SH-SY5Y (cell line): ENCODE measurements around the gene FGFR4.

Experiments
- GATA2 ChIP-seq: IDR thresholded peaks from 2 replicates; pipeline ENCODE4 v1.6.1; 2011; ENCODE audit warnings: mild to moderate bottlenecking, low read depth, low read length
- GATA3 ChIP-seq: IDR thresholded peaks from 2 replicates; pipeline ENCODE4 v1.6.1; 2011; ENCODE audit warnings: low read depth, mild to moderate bottlenecking, low read length, moderate library complexity

Gene FGFR4

DNA sequence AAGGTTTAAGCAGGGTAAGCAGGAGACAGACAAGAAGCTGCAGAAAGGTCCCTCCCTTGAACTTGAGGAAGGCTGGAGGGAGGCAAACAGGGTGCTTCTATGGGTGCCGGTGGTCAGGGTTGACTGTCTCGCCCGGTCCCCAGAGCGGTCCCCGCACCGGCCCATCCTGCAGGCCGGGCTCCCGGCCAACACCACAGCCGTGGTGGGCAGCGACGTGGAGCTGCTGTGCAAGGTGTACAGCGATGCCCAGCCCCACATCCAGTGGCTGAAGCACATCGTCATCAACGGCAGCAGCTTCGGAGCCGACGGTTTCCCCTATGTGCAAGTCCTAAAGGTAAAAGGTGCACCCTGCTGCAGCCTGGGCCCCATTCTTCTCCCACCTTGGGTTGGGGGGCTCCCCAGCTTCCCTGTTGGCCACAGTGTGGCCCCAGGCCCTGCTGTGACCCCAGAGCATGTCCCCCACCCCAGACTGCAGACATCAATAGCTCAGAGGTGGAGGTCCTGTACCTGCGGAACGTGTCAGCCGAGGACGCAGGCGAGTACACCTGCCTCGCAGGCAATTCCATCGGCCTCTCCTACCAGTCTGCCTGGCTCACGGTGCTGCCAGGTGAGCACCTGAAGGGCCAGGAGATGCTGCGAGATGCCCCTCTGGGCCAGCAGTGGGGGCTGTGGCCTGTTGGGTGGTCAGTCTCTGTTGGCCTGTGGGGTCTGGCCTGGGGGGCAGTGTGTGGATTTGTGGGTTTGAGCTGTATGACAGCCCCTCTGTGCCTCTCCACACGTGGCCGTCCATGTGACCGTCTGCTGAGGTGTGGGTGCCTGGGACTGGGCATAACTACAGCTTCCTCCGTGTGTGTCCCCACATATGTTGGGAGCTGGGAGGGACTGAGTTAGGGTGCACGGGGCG, 5.7 kb downstream of the FGFR4 start:
- no peak for TF ChIP-seq GATA2
- no peak for TF ChIP-seq GATA3

DNA sequence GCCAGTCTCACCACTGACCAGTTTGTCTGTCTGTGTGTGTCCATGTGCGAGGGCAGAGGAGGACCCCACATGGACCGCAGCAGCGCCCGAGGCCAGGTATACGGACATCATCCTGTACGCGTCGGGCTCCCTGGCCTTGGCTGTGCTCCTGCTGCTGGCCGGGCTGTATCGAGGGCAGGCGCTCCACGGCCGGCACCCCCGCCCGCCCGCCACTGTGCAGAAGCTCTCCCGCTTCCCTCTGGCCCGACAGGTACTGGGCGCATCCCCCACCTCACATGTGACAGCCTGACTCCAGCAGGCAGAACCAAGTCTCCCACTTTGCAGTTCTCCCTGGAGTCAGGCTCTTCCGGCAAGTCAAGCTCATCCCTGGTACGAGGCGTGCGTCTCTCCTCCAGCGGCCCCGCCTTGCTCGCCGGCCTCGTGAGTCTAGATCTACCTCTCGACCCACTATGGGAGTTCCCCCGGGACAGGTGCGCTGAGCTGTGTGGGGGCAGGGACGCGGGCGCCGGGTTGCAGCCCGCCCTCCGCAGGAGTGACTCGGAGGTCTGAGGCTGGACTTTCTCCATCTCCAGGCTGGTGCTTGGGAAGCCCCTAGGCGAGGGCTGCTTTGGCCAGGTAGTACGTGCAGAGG, 6.5 kb downstream of the FGFR4 start:
- TF ChIP-seq GATA3 (no peak), GATA2 (no peak)

- TF ChIP-seq GATA3, result no peak
- no peak for TF ChIP-seq GATA2
These were observed 7.1 kb downstream of the FGFR4 start for GRCh38 chr5:177093803-177094202.

DNA sequence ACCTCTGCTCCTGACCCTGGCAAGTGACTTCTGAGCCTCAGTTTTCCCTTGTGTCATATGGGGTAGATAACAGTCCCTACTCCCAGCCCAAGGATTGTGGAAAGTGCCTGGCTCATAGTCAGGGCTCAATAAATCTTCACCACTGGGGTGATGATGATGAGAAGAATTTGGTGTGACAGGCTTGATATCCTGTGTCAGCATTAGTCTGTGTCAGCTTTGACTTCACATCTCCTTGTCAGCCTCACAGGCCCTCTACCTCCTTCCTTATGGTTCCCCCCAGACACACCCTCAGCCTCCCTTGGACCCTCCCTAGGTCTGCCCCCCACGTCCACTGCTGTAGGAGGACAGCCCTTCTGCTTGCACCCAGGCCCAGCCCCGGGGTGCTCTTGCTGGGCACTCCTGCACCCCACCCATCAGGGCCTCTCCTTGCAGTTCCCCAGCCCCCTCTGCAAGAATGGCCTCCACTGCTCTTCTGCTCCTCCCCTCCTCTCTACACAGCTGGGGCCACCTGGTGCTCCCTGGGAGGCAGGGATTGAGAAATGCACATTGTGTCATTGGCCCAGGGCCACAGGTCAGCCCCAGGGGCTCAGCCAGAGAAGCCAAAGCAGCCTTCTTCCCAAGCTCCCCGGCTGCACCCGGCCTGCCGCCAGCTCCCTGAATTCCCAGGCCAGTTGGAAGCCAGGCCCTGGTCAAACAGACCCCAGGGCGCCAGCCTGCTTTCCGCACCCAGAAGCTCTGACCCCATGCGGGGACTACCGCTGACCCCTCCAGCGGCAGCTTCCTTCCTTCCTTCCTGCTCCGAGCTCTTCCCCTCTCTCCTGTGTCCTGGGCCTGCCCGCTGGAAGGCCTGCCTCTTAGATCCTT, 7.7 kb downstream of the FGFR4 start:
- TF ChIP-seq GATA2, result no peak
- no peak for TF ChIP-seq GATA3

- TF ChIP-seq GATA2 (no peak), GATA3 (no peak)
These were observed 8.5 kb downstream of the FGFR4 start for GRCh38 chr5:177095088-177095669.

DNA sequence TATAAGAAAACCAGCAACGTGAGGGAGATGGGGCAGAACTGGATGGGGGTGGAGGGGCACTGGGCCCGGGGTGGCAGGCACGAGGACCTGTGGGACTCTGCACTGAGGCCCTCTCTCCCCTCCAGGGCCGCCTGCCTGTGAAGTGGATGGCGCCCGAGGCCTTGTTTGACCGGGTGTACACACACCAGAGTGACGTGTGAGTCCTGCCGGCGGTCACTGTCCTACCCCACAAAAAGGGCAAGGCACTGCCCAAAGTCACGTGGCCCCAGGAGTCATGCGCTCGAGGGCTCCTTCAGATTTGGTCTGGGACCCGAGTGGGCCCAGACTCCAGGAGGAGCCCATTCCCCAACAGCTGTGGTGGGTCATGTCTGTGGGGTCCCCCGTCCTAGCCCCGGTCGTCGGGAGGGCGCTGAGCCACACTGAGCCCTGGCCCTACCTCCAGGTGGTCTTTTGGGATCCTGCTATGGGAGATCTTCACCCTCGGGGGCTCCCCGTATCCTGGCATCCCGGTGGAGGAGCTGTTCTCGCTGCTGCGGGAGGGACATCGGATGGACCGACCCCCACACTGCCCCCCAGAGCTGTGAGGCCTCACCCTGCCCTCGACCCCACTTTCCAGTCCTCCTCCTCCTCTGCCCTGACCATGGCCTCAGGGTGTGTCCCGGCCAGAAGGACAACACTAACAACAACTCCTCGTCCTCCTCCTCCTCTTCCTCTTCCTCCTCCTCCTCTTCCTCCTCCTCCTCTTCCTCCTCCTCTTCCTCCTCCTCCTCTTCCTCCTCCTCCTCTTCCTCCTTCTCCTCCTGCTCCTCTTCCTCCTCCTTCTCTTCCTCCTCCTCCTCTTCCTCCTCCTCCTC, 9.7 kb downstream of the FGFR4 start:
- TF ChIP-seq GATA3, result no peak
- no peak for TF ChIP-seq GATA2

DNA sequence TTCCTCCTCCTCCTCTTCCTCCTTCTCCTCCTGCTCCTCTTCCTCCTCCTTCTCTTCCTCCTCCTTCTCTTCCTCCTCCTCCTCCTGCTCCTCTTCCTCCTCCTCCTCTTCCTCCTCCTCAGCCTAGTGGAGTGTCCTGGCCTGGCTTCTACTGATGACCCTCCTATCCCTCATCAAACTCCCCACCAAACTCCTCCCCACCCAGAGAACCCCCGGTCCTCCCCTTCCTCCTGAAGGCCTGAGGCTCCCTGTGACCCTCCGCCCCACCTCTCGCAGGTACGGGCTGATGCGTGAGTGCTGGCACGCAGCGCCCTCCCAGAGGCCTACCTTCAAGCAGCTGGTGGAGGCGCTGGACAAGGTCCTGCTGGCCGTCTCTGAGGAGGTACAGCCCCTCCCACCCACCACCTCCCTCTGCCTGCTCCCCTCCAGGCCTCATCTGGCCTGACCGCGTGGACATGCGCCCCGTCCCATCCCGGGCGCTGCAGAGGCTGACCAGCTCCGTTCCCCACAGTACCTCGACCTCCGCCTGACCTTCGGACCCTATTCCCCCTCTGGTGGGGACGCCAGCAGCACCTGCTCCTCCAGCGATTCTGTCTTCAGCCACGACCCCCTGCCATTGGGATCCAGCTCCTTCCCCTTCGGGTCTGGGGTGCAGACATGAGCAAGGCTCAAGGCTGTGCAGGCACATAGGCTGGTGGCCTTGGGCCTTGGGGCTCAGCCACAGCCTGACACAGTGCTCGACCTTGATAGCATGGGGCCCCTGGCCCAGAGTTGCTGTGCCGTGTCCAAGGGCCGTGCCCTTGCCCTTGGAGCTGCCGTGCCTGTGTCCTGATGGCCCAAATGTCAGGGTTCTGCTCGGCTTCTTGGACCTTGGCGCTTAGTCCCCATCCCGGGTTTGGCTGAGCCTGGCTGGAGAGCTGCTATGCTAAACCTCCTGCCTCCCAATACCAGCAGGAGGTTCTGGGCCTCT, 10.6 kb downstream of the FGFR4 start:
- no peak for TF ChIP-seq GATA3
- no peak for TF ChIP-seq GATA2

DNA sequence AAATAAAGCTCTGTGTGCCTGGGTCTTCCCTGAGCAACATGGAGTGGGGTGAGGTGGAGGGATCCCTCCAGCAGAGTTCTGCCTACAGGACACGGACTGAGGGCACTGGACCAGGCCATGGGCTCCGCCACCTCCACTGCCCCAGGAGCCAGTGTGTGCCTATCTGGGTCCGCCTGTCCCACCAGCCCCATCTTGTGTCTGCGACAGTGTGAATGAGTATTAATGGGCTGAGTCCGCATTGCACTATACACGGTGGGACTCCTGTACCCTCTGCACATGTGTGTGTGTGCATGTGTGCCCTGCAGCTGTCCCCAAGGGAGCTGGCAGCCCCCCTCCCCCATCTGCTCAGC, 11.4 kb downstream of the FGFR4 start:
- TF ChIP-seq GATA2, result no peak
- TF ChIP-seq GATA3, result no peak

- TF ChIP-seq GATA3, result no peak
- TF ChIP-seq GATA2, result no peak
These were observed 11.9 kb downstream of the FGFR4 start for GRCh38 chr5:177098470-177099141.

GRCh38 chr5:177099422-177100093, 12.8 kb downstream of the FGFR4 start:
- TF ChIP-seq GATA2, result no peak
- TF ChIP-seq GATA3, result no peak

DNA sequence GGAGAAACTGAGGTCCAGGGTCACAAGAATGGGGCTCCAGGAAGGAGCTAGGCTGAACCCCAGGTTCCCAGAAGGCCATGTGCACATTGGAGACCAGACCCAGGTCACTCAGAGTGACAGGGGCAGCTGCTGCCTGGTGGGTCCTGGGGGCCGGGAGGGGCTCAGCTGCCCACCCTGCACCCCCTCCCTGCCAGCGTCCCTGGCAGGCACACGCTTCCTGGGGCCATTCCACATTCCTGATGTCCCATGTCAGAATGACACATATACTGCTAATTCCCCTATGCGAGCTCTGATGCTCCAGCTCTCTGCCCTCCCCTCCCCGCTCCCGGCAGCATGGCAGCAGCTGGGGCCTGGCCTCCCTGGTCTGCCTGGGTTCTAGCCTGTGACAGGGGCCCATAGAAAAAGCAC, 14.0 kb downstream of the FGFR4 start:
- TF ChIP-seq GATA3 (no peak), GATA2 (no peak)
